Neural crest cell (in vitro differentiated cells): Measurements from ENCODE around the gene EDDM13. TPM values are rescaled to one million over a fixed set of nuclear protein-coding genes. Genes with fewer than 3 reads are reported as not detected.

Experiments
- DNase-seq: peaks from one replicate; pipeline ENCODE4 v3.0.0; 2021; ENCODE audit warnings: low read depth, mixed read lengths, low spot score
- H3K27ac Mint-ChIP-seq: one replicate; pipeline ENCODE4 v1.8.0; 2021; ENCODE audit warnings: mild to moderate bottlenecking, mixed read lengths; ENCODE audit not compliant: unreplicated experiment
- H3K27me3 Mint-ChIP-seq: 2 replicates; pipeline ENCODE4 v1.8.0; 2021; ENCODE audit warnings: low read depth, mild to moderate bottlenecking, mixed read lengths
- H3K36me3 Mint-ChIP-seq: 2 replicates; pipeline ENCODE4 v1.8.0; 2021; ENCODE audit warnings: low read depth, mild to moderate bottlenecking, mixed read lengths
- H3K4me1 Mint-ChIP-seq: 2 replicates; pipeline ENCODE4 v1.8.0; 2021; ENCODE audit warnings: mixed read lengths
- H3K4me3 Mint-ChIP-seq: one replicate; pipeline ENCODE4 v1.8.0; 2021; ENCODE audit warnings: mild to moderate bottlenecking, mixed read lengths
- H3K9me3 Mint-ChIP-seq: 2 replicates; pipeline ENCODE4 v1.8.0; 2021; ENCODE audit warnings: mixed read lengths
- CTCF ChIP-seq: fragments of 200-600 bp; sonication (generic); conservative IDR thresholded peaks from 2 replicates; pipeline ENCODE4 v1.5.0; 2021; ENCODE audit warnings: antibody characterized with exemption, mild to moderate bottlenecking
- total RNA-seq: library from RNA; stranded (reverse); gene quantifications from 2 replicates; pipeline ENCODE4 v1.2.1, GENCODE V29; 2021

The EDDM13 gene
- total RNA-seq, 1 donor from 2014 or later, result not detected

- Mint-ChIP-seq H3K9me3 (no peaks in the 10 kb centered on the region), H3K36me3 (peaks cover 2% of the 10 kb centered on the region), H3K4me1 (peaks cover 20% of the 10 kb centered on the region), H3K4me3 (peak overlapping the region; percentile 72), H3K27me3 (no peaks in the 10 kb centered on the region), H3K27ac (no peak overlapping the region)
- no peak for TF ChIP-seq CTCF
- DNase-seq, result no peak
Measured at GRCh38 chr19:56312342-56312741, 39.8 kb downstream of the EDDM13 start.

GRCh38 chr19:56312787-56313657 is 40.5 kb downstream of the EDDM13 start:
- Mint-ChIP-seq H3K27ac (no peak overlapping the region), H3K4me3 (peak overlapping the region; percentile 91), H3K36me3 (peaks cover 2% of the 10 kb centered on the region), H3K27me3 (no peaks in the 10 kb centered on the region), H3K4me1 (peaks cover 20% of the 10 kb centered on the region), H3K9me3 (no peaks in the 10 kb centered on the region)
- DNase-seq, result no peak
- no peak for TF ChIP-seq CTCF

- peaks cover 20% of the 10 kb centered on the region for H3K4me1 Mint-ChIP-seq
- peak overlapping the region; percentile 98 for H3K27ac Mint-ChIP-seq
- TF ChIP-seq CTCF, result no peak
- H3K36me3 Mint-ChIP-seq, result peaks cover 1% of the 10 kb centered on the region
- peak overlapping the region; percentile 91 for H3K4me3 Mint-ChIP-seq
- H3K9me3 Mint-ChIP-seq, result no peaks in the 10 kb centered on the region
- peaks cover 4% of the 10 kb centered on the region for H3K27me3 Mint-ChIP-seq
- no peak for DNase-seq
Measured at GRCh38 chr19:56314018-56314380, 41.5 kb downstream of the EDDM13 start.

GRCh38 chr19:56314381-56315076 is 42.0 kb downstream of the EDDM13 start, which contains the start of gene ZSCAN5A:
Gene ZSCAN5A (minus strand): TSS chr19:56314839. CDS start chr19:56225046, 89,793 bp downstream.
- peak within 1 kb of the TSS; percentile 98 for H3K27ac Mint-ChIP-seq
- TF ChIP-seq CTCF, result no peak
- peaks cover 7% of the 10 kb centered on the region for H3K27me3 Mint-ChIP-seq
- peaks cover 20% of the 10 kb centered on the region for H3K4me1 Mint-ChIP-seq
- H3K36me3 Mint-ChIP-seq, result no peaks in the 10 kb centered on the region
- no peaks in the 10 kb centered on the region for H3K9me3 Mint-ChIP-seq
- peak within 1 kb of the TSS; percentile 91 for H3K4me3 Mint-ChIP-seq
- peak; percentile 93 for DNase-seq

- Mint-ChIP-seq H3K36me3 (no peaks in the 10 kb centered on the region), H3K27ac (peak overlapping the region; percentile 98), H3K4me1 (peaks cover 20% of the 10 kb centered on the region), H3K4me3 (peak overlapping the region; percentile 91), H3K27me3 (peaks cover 14% of the 10 kb centered on the region), H3K9me3 (no peaks in the 10 kb centered on the region)
- DNase-seq, result peak; percentile 86
- no peak for TF ChIP-seq CTCF
Measured at GRCh38 chr19:56315077-56315828, 42.7 kb downstream of the EDDM13 start.
